ENCODE results near the gene ELAVL1. TPM values are rescaled to one million over a fixed set of nuclear protein-coding genes. Genes with fewer than 3 reads are reported as not detected.

The ELAVL1 gene
- total and polyA plus RNA-seq, 2 donors, result 36.7 to 41.1 TPM

GRCh38 chr19:7926727-7927604 is 78.5 kb downstream of the ELAVL1 start:
- Histone ChIP-seq H3K4me3 (ENCODE audit: low read depth, low read length) (no peak overlapping the region), H3K4me1 (ENCODE audit: insufficient read depth) (no peaks in the 10 kb centered on the region), H3K36me3 (ENCODE audit: insufficient read depth) (peaks cover 8% of the 10 kb centered on the region), H3K27ac (ENCODE audit: low read depth) (no peak overlapping the region)
- WGBS, result 79% methylated on average over 32 of the region's 32 CpGs
- no peak for DNase-seq (ENCODE audit: extremely low spot score)

DNA sequence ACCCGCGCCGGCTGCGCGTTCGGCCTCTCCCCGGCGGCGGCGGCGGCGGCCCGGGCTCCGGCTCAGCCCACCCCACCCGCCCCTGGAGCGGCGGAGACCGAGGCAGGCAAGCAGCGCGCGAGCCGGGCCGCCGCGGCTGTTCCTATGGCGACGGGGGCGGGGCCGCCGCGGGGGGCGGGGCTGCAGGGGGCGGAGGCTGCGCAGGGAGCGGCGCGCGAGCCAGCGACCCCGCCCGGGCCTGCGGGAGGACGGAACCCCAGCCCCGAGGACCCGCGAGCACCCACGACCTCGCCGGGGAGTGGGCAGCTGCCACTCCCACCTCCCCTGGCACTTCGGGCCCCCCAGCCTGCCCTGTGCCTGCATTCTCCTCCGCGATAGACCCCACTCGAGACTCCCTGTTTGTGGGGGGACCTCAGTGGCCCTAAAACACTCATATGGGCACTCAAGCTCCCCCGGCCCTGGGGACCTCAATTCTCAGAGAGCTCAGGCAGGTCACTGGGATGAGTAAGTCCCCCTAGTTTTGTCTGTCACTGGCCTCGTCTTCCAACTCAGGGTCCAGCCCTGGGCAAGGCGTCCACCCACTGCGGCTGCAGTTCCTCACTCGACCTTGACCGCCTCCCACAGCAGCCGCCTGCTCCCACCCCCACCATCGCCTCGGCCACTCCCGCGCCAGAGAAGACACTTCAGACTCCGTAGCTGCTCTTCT is 79.3 kb downstream of the ELAVL1 start, which contains the start of gene CTXN1:
Gene CTXN1 (minus strand): TSS at position 115 of the 706 bp plus-strand sequence. CDS start 597 bp downstream, outside the sequence.
- Histone ChIP-seq H3K4me3 (ENCODE audit: low read depth, low read length) (peak within 1 kb of the TSS; percentile 51), H3K4me1 (ENCODE audit: insufficient read depth) (no peaks in the 10 kb centered on the region), H3K36me3 (ENCODE audit: insufficient read depth) (peaks cover 5% of the 10 kb centered on the region), H3K27ac (ENCODE audit: low read depth) (no peak within 1 kb of the TSS)
- 5% methylated on average over 65 of the region's 65 CpGs for WGBS
- no peak for DNase-seq (ENCODE audit: extremely low spot score)

- peak overlapping the region; percentile 51 for H3K4me3 ChIP-seq (ENCODE audit: low read depth, low read length)
- DNase-seq (ENCODE audit: extremely low spot score), result no peak
- H3K36me3 ChIP-seq (ENCODE audit: insufficient read depth), result no peaks in the 10 kb centered on the region
- WGBS, result under 1% methylated on average over 97 of the region's 98 CpGs
- H3K4me1 ChIP-seq (ENCODE audit: insufficient read depth), result no peaks in the 10 kb centered on the region
- H3K27ac ChIP-seq (ENCODE audit: low read depth), result no peak overlapping the region
Measured at GRCh38 chr19:7925171-7925851, 80.1 kb downstream of the ELAVL1 start.

DNA sequence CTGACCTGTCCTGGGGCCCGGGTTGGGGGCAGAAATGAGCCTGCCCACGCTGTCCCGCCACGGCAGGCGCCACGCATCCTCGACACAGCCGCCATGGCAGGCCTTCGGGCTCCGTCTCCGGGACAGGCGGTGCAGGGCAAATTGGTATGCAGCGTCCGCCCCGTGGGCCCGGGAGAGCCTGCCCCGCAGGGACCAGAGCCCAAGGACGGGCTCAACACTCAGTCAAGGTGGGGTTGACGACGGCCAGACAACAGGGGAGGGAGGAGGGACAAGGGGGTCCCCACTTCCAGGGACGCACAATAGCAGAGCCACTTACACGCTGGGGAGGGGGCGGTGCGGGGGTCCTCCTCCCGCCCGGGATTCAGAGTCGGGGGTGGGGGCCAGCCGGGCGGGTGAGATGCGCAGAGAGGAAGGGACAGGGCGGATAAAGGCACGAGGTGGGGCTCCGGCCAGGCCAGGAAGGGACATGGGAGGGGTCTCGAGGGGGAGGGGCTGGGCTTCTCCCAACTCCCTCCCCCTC is 80.7 kb downstream of the ELAVL1 start:
- Histone ChIP-seq H3K27ac (ENCODE audit: low read depth) (no peak overlapping the region), H3K4me3 (ENCODE audit: low read depth, low read length) (peak overlapping the region; percentile 51), H3K4me1 (ENCODE audit: insufficient read depth) (no peaks in the 10 kb centered on the region), H3K36me3 (ENCODE audit: insufficient read depth) (no peaks in the 10 kb centered on the region)
- 39% methylated on average over 34 of the region's 34 CpGs for WGBS
- DNase-seq (ENCODE audit: extremely low spot score), result no peak

DNA sequence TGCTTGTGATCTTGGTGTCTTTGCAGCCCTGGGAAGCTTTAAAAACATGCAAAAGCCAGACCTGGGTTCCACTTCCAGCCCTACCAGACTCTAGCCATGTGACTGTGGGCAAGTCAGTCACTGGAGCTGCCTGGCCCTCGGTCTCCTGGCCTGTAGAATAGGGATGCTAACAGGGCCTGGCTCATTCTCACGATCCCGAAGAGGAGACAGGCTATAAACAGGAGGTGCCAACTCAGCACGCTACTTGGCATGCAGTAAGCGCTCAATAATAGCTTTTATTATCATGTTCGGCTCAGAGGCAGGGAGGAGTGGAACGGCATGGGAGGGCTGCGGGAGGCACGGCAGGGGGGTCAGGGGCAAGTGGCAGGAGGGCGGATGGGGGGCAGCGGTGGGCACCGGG is 81.2 kb downstream of the ELAVL1 start:
- no peak for DNase-seq (ENCODE audit: extremely low spot score)
- 68% methylated on average over 12 of the region's 12 CpGs for WGBS
- Histone ChIP-seq H3K36me3 (ENCODE audit: insufficient read depth) (no peaks in the 10 kb centered on the region), H3K4me3 (ENCODE audit: low read depth, low read length) (no peak overlapping the region), H3K27ac (ENCODE audit: low read depth) (no peak overlapping the region), H3K4me1 (ENCODE audit: insufficient read depth) (no peaks in the 10 kb centered on the region)

DNA sequence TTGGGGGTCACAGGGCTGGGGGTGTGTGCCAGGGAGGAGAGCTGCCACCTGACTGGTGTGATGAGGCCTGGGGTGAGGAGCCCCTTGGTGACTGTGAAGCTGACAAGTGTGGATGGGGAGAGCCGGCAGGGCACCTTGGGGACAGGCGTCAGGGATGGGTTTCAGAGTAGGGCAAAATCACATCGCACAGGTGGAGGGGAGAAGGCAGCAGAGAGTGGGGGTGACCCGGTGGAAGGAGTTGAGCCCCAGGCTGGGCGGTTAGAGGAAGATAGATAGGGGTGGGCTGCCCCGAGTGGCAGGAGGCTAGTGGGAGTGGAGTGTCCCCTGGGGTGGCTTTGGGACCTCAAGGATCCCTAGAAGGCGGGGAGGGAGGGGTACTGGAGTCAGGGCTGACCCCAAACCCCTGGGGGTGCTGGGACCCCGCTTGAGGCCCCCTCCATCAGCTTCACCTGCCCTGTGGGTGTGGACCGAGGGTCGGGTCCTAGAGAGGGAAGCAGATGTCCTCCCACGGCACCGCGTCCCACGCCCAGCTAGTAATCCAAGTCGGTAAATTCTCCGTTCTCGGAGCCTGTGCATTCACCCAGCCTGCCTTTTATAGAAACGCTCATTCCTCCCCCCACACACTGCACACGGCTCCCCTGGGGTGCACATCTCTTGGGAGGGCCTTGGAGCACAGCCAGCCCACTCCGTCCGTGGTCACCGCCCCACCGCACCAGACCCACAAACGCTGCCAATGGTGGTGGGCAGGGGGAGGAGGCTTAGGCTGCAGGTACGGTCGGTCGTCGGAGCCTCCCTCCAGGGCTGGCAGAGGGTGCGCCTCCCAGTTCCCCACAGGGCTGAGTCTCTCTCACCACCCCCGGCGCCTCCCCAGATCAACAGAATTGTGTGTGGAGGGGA is 81.9 kb downstream of the ELAVL1 start:
- DNase-seq (ENCODE audit: extremely low spot score), result no peak
- no peaks in the 10 kb centered on the region for H3K4me1 ChIP-seq (ENCODE audit: insufficient read depth)
- H3K4me3 ChIP-seq (ENCODE audit: low read depth, low read length), result no peak overlapping the region
- no peak overlapping the region for H3K27ac ChIP-seq (ENCODE audit: low read depth)
- H3K36me3 ChIP-seq (ENCODE audit: insufficient read depth), result no peaks in the 10 kb centered on the region
- 61% methylated on average over 31 of the region's 31 CpGs for WGBS

- no peaks in the 10 kb centered on the region for H3K36me3 ChIP-seq (ENCODE audit: insufficient read depth)
- no peak overlapping the region for H3K4me3 ChIP-seq (ENCODE audit: low read depth, low read length)
- no peak for DNase-seq (ENCODE audit: extremely low spot score)
- no peak overlapping the region for H3K27ac ChIP-seq (ENCODE audit: low read depth)
- H3K4me1 ChIP-seq (ENCODE audit: insufficient read depth), result no peaks in the 10 kb centered on the region
- 86% methylated on average over 8 of the region's 8 CpGs for WGBS
Measured at GRCh38 chr19:7922836-7923195, 82.6 kb downstream of the ELAVL1 start.

DNA sequence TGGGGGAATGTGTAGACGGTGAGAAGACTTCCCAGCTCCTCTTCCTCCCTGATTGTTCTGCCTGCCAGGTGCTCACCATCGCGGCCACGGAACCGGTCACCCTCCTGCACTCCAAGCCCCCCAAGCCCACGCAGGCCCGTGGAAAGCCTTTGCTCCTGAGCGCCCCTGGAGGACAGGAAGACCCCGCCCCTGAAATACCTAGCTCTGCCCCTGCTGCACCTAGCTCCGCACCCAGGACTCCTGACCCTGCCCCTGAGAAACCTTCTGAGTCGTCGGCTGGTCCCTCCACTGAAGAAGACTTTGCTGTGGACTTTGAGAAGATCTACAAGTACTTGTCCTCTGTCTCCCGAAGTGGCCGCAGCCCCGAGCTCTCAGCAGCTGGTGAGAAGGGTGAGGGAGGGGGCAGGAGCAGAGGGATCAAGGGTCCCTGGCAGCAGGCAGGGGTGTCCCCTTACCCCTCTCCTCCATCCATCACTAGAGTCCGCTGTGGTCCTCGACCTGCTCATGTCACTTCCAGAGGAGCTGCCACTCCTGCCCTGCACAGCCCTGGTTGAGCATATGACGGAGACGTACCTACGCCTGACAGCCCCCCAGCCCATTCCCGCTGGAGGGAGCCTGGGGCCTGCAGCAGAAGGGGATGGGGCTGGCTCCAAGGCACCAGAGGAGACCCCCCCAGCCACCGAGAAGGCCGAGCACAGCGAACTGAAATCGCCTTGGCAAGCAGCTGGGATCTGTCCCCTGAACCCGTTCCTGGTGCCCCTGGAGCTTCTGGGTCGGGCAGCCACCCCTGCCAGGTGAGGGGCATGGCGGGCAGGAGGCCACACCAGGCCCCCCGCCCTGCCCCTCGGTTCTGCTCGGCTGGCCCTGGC is 83.2 kb downstream of the ELAVL1 start:
- no peaks in the 10 kb centered on the region for H3K4me1 ChIP-seq (ENCODE audit: insufficient read depth)
- no peak overlapping the region for H3K4me3 ChIP-seq (ENCODE audit: low read depth, low read length)
- 88% methylated on average over 31 of the region's 31 CpGs for WGBS
- H3K36me3 ChIP-seq (ENCODE audit: insufficient read depth), result no peaks in the 10 kb centered on the region
- H3K27ac ChIP-seq (ENCODE audit: low read depth), result no peak overlapping the region
- no peak for DNase-seq (ENCODE audit: extremely low spot score)

DNA sequence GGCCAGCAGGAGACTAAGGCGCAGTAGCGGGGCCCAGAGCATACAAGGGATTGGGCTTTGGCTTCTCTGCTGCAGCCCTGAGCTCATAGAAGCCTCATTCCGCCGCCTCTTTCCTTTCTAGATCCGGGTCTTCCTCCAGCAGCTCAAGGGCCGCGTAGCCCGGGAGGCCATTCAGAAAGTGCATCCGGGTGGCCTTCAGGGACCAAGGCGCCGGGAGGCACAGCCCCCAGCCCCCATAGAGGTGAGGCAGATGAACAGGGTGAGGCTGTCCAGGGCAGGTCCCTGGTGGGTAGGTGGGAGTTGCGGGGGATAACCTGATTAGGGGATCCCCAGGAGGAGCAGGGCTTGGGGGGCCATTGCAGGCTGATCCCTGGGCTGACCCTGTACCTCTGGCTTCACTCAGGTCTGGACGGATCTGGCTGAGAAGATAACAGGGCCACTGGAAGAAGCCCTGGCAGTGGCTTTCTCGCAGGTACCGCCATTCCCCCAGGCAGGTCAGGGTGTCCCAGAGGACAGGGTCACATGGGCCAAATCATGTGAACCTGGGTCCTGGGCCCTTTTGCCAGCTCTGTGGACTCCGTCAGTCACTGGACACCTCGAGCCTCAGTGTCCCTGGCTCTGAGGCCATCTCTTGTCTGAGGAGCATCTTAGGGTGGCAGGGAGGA is 84.0 kb downstream of the ELAVL1 start:
- H3K27ac ChIP-seq (ENCODE audit: low read depth), result peak overlapping the region; percentile 55
- H3K4me3 ChIP-seq (ENCODE audit: low read depth, low read length), result peak overlapping the region; percentile 29
- H3K36me3 ChIP-seq (ENCODE audit: insufficient read depth), result no peaks in the 10 kb centered on the region
- WGBS, result 40% methylated on average over 17 of the region's 17 CpGs
- DNase-seq (ENCODE audit: extremely low spot score), result no peak
- H3K4me1 ChIP-seq (ENCODE audit: insufficient read depth), result no peaks in the 10 kb centered on the region

DNA sequence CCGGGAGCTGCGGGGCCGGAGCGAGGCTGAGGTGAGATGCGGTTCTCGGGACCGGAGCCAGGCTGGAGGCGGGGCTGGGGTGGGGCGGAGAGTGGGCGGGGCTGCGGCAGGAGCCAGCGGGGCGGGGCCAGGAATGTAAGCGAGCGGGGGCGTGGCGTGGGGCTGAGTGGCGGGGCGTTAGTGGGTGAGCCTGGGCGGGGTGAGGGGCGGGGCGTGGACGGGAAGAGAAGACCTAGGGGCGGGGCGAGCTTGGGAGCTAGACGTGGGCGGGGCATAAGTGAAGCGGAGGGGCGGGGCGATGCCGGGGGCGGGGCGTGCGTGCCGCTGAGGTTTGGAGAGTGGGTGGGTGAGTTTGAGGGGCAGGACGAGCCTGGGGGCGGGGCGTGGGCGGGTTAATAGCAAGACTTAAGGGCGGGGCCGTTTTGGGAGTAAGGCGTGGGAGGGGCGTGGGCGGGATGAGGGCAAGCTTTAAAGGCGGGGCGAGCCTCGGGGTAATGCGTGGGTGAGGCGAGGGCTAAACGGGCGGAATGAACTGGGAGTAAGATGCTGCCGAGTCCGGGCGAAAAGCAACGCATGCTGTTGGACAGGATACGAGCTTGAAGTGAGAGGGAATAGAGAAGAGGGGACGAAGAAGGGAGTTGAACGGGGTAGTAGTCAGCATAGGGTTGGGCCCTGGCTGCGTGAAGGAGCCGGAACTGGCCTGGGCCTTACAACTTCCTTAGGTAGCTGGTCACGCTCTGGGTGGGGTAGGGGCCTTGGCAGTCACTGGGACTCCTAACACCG is 84.7 kb downstream of the ELAVL1 start:
- Histone ChIP-seq H3K36me3 (ENCODE audit: insufficient read depth) (no peaks in the 10 kb centered on the region), H3K4me1 (ENCODE audit: insufficient read depth) (no peaks in the 10 kb centered on the region), H3K27ac (ENCODE audit: low read depth) (peak overlapping the region; percentile 81), H3K4me3 (ENCODE audit: low read depth, low read length) (peak overlapping the region; percentile 60)
- WGBS, result under 1% methylated on average over 62 of the region's 62 CpGs
- peak; percentile 94 for DNase-seq (ENCODE audit: extremely low spot score)

Measured in urinary bladder (tissue), 4 donors.